A549 treated with ZK216348 at 1 μM for 4 hours (cell line): ENCODE data around the gene PPP1R3D. TPM values are rescaled to one million over a fixed set of nuclear protein-coding genes. Genes with fewer than 3 reads are reported as not detected.

Experiments
- total RNA-seq: library from RNA; stranded (reverse); fragments of 200-300 nt; extraction: Qiagen RNA extraction; gene quantifications from 5 replicates; pipeline ENCODE4 v1.2.3, GENCODE V29; 2022; ENCODE audit warnings: low read depth

The PPP1R3D gene
- 1.1 to 3.0 TPM (median 2.6 TPM) in 5 replicates for total RNA-seq

GRCh38 chr20:59940129-59940955 lies at the start of gene PPP1R3D, which contains the start of gene FAM217B:
Gene PPP1R3D (minus strand): TSS chr20:59940305. CDS start chr20:59939931, 374 bp downstream.
Gene FAM217B (plus strand): TSS chr20:59940389. CDS start chr20:59943944, 3,555 bp downstream.

GRCh38 chr20:59958123-59958522 lies 18.0 kb upstream of the PPP1R3D start, which contains the start of gene CDH26:
Gene CDH26 (plus strand): TSS chr20:59958423. CDS start chr20:59958727, 304 bp downstream.

GRCh38 chr20:59933296-59933848 lies 6.7 kb downstream of the PPP1R3D start, which contains the start of gene SYCP2:
Gene SYCP2 (minus strand): TSS chr20:59933637. CDS start chr20:59922413, 11,224 bp downstream.

Other genes with a start within 250 kb of the PPP1R3D start
- 0.17 to 0.46 TPM (median 0.38 TPM) in 5 replicates for gene SYCP2, start 6.7 kb downstream of the PPP1R3D start, total RNA-seq
- gene FAM217B, start 84 bp upstream of the PPP1R3D start, total RNA-seq, result 5.4 to 8.5 TPM (median 6.4 TPM) in 5 replicates
- gene CDH26, start 18.1 kb upstream of the PPP1R3D start, total RNA-seq, result 0.12 to 0.54 TPM (median 0.14 TPM) in 4 of 5 replicates, not detected in the other